HG03066 (cell line): Measurements from ENCODE around the gene EMILIN3.
"Not testable (repeated sequence)": the region's sequence is repeated elsewhere in the genome, so short reads cannot be mapped to it uniquely, and the experiment has no call there.

ENCODE experiments used
- ATAC-seq: cut with Tn5 transposase; IDR thresholded peaks from one replicate; pipeline ENCODE4 v1.9.1; 2021; ENCODE audit warnings: low read depth; ENCODE audit not compliant: unreplicated experiment

The EMILIN3 gene

DNA sequence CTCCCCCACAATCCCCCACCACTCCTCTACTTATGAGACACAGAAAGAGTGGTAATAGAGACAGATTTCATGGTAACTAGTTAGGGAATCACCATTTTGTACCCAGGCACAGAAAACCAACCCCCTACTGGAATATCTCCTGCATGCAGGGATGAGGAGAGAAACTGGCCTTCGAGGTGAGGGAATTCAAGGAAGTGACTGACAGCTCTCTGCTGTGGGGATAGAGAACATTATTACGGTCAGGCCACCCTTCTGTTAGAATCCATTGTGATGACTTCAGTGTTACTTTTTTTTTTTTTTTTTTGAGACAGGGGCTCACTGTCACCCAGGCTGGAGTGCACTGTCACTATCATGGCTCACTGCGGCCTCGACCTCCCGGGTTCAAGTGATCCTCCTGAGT, 39.4 kb downstream of the EMILIN3 start:
- no peak for ATAC-seq

DNA sequence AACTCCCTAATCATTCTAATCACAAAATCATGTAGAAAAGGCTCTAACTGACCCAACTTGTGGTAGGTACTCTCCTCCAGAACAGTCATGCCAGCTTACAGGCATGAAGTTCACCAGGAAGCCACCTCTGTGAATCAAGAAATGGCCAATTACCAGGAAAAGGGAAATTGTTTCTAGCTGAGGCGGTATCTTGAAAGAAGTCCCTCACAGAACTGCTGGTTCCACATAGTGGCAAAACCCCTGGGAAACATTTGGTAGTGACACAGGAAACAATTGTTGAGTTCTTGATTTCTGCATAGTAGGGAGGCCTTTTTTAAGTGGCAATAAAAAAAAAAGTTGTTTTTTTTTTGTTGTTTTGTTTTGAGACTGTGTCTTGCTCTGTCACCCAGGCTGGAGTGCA, 45.6 kb downstream of the EMILIN3 start:
- no peak for ATAC-seq

DNA sequence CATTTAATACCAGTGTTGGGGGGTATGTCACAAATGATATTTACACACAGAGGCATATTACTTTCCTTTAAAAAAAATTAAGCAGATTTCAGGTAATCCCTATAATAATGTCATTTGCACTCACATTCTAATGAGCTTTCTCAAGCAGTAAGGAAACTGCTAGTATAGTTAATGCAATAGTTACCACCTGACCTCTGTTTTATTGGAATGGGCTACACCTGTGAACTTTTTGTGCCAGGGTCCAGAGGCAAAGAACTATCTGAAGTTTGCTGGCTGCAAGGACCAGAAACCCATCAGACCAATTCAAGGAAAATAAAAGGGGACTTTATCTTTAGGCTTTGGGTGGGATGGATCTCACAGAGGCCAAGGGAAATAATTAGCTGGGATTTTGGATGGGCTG, 46.2 kb downstream of the EMILIN3 start:
- ATAC-seq: no peak

DNA sequence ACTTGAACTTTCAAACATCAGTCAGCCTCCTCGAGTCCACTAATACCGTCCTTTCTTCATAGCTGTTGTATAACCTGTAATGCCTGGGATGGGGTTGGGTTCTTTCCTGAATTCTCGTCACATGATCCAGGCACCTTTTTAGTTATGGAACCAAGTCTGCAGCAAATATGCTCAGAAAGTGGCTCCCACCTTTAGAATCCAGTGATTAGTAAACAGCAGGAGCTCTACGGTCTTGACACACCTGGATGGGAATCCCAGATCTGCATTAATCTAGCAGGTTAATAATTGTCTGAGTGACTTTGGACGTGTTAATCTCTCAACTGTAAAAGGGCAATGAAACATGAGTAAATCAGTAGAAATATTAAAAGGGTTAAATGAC, 48.4 kb downstream of the EMILIN3 start:
- ATAC-seq: no peak

DNA sequence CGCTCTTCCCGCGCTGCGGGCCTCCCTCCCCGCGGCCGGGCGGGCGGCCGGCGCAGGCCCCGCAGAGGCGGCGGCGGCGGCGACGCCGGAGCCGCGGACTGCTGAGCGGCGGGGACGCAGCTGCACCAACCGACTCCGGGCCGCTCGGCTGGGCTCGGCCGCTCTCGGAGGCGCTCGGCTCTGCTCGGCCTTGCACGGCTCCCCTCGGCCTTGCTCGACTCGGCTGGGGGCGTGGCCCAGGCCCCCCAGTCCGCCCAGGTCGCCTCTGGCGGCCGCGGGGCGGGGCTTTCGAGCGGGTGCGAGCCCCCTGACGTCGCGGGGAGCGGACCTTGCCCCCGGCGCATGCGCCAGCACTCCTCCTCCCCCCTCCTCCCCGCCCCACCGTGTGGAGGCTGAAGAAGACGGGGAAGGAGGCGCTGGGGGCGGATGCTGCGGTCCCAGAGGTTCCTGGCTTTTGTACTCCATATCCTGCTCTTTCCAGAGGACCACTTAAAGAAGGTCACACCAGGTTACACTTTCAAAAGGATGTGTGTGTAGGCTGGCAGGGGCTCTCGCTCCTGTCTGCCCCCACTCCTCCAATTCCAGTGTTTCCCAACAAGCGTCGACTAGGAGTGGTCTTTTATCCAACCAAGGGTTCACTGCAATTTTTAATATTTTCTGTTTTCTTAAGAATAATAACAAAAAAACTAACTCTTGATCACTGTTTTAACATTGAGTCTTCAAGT, 48.9 kb downstream of the EMILIN3 start, which contains the start of gene ZHX3:
Gene ZHX3 (minus strand): TSS at position 186 of the 725 bp plus-strand sequence. CDS start 112,815 bp downstream, outside the sequence.
- peak; percentile 95 for ATAC-seq

DNA sequence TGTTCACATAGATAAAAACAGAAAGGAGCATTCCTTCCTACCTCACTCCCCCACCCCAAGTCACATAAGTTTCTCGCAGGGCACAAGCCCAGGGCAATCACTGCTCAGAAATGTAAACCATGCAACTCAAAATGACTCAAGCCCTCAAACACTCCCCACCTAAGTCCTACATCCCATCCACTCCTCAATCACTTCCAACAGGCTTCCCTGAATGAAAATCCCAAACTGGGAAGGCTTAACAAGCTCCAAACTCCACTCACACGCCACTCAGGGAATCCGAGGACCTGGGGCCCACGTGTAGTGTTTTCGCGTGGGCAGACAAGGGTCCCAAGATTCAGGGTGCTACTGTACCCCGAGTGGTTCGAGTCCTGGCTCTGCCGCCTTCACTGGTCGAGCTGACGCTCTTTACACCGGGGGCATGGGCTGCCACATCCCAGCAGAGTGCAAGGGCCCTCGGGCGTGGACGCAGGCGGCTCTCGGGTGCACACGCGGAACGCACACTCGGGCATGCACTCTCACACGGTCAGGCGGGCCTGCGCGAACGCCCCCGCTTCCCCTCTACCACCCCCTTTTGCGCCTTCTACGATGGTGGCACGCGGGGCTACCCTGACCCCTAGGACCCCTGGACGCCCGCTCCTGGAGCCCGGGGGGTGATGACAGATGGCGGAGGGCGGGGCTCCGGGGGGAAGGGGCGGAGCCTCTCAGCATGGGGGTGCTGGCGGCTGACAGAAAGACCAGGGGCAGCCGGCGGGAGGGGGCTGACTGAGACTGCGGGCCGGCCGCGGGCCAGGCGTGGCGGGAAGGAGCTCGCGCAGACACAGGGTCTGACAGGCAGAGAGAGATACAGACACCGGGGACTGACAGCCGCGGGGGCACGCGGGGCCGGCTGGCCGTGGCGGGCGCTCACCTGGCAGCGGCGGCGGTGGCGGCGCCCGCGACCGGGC, 49.7 kb downstream of the EMILIN3 start:
- peak; percentile 60 for ATAC-seq

DNA sequence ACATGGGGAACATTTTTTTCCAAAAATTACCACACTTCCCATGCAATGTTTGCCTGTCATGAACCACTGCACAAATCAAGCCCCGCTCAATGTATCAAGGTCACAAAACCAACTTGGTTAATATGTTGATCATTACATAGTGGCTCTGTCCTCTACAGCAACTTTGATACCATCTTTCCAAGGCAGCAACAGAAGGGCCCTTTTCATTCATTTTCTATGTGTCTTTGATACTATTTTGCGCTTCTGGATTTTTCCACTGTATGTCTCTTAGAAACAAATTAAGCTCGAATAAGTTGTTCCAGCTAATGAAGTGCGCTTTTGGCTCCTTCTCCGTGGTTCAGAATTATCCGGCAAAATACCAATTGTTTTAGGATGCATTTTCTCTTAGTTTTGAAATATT, 50.6 kb downstream of the EMILIN3 start:
- ATAC-seq: no peak

DNA sequence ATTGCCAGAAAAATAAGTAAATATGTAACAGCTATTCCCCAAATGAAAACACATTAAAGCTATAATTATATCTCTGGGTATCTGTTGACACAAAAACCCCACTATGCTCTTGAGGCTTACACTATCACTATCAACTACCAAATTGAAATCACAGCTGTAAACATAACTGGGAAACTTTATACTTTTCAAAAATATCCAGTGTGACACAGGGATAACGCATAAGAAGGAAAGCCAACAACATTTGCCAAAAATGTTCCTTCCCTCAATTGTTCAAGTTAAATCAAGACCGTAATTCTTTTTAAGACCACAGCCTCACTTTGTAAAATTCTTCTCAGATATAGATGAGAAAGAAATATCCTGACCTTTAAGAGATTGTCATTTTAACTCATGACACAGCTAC, 52.2 kb downstream of the EMILIN3 start:
- no peak for ATAC-seq

DNA sequence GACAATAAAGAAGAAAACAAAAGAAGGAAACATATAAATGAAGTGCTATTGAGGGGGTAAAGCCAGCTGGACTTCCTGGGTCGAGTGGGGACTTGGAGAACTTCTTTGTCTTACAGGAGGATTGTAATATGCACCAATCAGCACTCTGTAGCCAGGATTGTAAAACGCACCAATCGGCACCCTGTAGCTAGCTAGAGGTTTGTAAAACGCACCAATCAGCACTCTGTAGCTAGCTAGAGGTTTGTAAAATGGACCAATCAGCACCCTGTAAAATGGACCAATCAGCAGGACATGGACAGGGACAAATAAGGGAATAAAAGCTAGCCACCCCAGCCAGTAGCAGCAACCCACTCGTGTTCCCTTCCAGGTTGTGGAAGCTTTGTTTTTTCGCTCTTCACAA, 54.6 kb downstream of the EMILIN3 start:
- ATAC-seq: not testable (repeated sequence)
